HG03521 (cell line): Measurements from ENCODE around the gene MAP3K5.

Experiments
- ATAC-seq: cut with Tn5 transposase; IDR thresholded peaks from one replicate; pipeline ENCODE4 v1.9.1; 2021; ENCODE audit warnings: mild to moderate bottlenecking, moderate library complexity; ENCODE audit not compliant: unreplicated experiment

Gene MAP3K5

GRCh38 chr6:136750696-136751521 is 41.4 kb downstream of the MAP3K5 start:
- peak; percentile 16 for ATAC-seq

- ATAC-seq = no peak
Measured at GRCh38 chr6:136749359-136749997, 42.8 kb downstream of the MAP3K5 start.

GRCh38 chr6:136747507-136747906 is 44.8 kb downstream of the MAP3K5 start:
- no peak for ATAC-seq

DNA sequence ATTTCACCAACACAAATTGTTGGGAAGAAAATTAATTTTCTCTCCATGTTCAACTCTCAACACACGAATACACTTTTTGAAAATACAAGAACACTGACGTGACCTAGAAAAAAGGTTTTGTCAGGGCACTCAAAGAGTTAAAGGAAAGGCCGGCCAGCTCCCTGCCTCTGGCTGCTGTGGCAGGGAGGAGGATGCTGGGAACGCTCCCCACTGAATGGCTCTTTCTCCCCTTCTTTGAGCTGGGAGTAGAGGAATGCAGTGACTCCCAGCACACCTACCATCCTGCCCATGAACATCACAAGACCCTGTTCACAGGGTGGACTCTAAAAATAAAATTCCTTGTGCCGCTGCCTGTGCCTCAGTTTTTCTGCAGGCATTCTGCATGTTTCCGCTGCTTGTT is 47.0 kb downstream of the MAP3K5 start:
- ATAC-seq = no peak

DNA sequence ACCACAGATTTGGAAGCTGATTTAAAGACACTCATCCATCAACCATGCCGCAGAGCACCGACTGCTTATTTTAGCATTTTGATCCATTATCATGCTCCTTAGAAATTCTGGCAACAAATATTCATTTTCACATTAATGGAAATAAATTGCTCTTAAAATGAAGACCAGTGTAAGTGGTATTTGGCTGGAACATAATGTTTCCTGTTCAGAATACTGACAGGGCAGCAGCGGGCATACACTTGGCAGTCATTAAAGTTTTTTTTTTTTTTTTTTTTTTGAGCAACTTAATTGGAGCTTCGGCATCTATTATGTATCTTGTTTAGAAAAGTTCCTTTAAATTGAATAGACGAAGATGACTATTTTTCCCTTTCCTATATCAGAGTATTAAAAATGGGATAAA is 47.4 kb downstream of the MAP3K5 start:
- no peak for ATAC-seq

- no peak for ATAC-seq
Measured at GRCh38 chr6:136742125-136742524, 50.2 kb downstream of the MAP3K5 start.

DNA sequence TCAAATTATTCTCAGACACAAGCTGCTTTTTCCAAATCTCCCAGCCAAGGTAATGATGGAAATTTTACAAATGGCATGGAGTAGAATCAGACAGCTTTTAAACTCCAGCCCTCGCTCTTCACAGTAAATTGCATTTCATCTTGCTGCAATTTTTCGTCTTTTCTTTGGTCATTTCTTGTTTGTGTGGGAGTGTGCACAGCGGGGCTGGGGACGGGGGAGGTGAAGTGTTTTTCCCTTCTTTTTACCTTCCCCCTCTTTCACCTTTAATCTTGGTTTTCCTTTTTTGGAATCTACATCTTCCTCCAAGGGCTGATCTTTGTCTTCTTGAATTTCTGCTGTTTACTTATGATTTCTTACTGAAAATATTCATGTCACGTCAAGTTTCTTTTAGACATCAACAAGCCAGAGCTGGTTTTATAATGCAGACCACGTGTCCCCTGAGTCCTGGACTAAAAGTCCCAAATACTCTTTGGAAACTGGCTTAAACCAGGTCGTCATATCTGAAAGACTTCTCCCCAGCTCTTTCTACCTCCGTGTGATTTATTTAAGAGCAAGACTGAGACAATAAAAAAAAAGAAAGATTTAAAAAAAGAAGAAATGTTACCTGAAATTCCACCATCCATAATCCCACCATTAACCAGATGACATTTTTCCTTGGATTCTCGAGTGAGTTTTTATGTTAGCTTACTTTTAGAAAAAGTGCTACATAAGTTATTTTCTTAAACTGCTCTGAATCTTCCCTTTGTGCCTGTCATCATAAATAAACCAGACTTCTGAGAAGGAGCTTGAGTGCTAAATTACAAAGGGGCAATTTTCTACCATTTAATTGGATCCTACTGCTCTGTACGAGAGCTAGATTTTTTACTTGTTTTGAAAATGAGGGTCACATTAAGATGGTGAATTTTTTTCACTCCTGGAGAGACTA is 52.0 kb downstream of the MAP3K5 start:
- no peak for ATAC-seq

DNA sequence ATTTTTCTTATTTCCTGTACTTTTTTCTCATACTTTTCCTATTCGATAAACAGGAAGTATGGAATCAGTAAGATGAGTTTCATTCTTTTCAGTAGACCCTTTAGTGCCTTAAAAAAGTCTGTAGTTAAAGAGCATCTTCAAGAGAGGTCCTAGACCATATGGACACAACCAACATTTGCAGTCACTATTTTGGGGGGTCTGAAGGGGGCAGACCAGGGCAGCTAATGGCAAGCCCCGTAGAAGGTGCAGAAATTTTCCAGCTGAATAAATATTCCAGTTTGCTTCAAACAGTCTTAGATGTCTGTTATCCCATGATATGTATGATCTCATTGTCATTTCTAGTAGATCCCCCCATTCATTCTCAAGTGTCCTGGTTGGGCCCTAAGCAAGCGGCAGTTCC is 52.8 kb downstream of the MAP3K5 start:
- ATAC-seq = no peak

GRCh38 chr6:136739071-136739470 is 53.2 kb downstream of the MAP3K5 start:
- no peak for ATAC-seq

GRCh38 chr6:136738692-136739057 is 53.6 kb downstream of the MAP3K5 start:
- no peak for ATAC-seq

DNA sequence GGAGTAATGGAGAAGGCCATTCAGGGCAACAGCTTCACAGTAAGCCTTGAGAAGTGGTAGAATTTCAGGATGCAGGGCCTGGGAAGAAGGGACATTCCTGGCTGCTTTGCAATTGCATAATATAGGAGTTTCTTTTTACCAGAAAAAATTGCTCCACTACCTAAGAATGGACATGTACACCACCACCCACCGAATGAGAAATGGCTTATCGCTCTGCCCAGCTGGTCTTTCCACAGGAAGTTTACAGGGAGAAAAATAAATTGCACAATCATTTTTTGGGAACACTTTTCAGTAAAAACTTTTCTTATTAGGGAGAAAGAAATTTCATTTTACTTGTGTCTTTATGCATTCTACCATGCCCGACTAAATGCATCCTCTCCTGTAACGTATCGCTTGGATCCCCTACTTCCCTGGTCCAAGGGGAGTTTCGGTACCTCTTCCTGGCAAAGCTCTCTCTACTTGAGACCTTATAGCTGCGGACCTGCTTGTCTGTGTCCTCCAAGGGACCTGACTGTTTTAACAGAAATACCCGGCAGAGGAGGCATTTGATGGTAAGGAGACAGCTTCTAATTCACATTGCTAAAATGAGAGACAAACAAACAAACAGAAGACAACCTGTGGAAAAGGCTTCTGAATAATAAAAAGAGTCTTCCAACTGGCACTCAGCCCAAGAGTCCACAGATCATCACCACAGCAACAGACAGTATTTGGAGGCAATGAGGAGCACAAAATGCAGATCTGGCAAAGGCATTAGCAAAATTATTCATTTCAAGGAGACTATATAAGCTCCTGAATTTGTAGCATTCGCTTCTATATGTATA is 54.2 kb downstream of the MAP3K5 start:
- ATAC-seq = no peak

DNA sequence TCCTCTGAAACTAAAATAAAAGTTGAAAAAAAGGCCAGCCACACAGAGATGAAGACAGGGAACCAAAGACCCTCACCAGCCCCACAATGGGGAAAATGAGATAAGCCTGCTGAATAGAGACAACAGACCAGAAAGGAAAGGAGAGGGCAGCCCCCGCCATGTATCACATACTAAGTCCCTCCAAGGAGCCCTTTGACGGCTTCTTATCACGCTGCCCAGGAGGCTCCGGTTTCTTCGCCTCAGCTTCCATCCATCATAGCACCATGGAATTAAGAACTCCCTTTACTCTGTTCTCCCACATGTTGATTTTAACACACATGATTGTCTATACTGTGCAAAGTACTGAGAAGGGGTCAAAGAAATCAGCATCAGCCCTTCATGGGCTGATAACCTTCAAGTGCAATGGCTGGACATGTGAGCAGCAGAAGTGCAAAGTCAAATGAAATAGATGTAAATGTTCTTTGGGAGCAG is 54.9 kb downstream of the MAP3K5 start:
- no peak for ATAC-seq

DNA sequence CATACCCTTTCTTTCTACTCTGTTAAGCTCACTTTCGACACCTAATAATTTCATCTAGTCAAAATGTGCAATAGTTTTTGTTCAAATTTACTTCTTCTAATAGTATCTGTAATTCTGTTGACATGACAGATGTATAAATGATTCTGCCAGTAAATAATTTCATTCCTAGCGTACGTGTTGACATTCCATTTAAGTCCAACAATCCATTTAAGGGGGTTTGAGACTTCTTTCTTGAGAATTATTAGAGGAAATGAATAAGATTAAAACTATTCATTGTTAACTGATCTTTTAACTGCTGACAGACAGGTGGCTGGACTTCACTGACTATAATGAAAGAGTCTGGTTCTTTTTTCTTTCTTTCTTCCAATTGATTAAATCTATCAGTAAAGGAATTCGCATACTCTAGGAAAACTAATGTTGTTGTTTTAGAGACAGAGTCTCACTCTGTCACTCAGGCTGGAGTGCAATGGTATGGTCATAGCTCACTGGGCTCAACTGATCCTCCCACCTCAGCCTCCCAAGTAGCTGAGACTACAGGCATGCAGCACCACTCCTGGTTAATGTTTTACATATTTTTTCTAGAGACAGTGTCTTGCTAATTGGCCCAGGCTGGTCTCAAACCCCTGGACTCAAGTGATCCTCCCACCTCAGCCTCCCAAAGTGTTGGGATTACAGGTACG is 55.9 kb downstream of the MAP3K5 start:
- no peak for ATAC-seq

DNA sequence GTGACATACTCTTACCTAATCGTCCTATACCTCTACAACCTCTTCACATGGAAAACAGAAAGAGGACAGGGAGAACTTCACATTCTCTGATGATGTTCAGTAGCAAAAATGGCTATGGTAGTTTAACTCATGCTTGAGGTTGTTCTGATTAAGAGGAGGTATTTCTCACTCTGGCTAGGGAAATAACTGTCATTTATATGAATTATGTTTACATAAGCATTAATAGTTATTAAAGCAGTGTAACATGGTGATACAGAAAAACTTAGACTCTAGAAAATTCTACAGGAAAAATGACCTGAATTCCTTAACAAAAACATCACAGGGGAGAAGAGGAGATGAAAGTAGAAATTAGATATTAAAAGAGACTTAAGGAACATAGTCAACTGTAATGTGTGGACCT is 57.3 kb downstream of the MAP3K5 start:
- no peak for ATAC-seq

GRCh38 chr6:136732889-136733288 is 59.4 kb downstream of the MAP3K5 start:
- no peak for ATAC-seq

DNA sequence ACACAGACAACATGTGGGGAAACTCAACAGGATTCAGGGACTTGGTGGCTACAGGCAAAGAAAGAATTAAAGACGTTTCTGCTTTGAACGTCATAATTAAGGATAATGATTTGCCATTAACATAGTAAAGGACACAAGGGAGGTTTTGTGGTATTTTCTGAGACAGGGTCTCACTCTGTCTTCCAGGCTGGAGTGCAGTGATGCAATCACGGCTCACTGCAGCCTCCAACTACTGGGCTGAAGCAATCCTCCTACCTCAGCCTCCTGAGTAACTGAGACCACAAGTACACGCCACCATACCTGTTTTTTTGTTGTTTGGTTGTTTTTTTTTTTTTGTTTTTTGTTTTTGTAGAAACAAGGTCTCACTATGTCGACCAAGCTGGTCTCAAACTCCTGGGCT is 62.4 kb downstream of the MAP3K5 start:
- no peak for ATAC-seq

DNA sequence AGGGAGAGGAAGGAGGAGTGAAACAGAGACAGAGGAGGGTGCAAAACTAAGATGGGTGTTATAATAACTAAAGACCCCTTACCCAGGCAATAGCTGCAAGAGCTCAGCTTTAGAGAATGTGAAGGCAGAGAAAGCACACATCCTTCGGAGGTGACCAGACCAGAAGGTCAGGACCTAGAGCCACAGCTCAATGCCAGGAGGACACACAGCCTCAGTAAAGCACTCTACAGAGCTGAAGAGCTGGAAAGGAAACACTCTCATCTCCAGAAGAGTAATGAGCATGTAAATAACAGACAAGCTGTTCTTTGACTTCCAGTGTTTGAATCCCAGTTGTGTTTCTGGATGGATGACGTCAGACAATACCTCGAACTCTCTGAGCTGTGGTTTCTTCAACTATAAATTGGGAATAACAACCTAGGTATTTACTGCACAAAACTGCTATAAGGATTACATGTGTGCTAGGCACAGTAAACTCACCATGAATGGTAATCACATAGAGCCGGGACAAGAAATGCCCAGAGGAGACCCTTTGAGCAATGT is 63.2 kb downstream of the MAP3K5 start:
- ATAC-seq = no peak

GRCh38 chr6:136728033-136728939 is 64.0 kb downstream of the MAP3K5 start:
- no peak for ATAC-seq
